SJCRH30 (cell line): ENCODE measurements around the gene PAK4. TPM values are rescaled to one million over a fixed set of nuclear protein-coding genes. Genes with fewer than 3 reads are reported as not detected.

Experiments
- DNase-seq, 2 experiments: peaks; one replicate each; pipeline ENCODE4 v3.0.0-alpha.2; 2015 to 2020
- H3K27ac ChIP-seq: fragments of 250-450 bp; sonication (Bioruptor Pico); 2 replicates; pipeline ENCODE4 v1.5.1; 2020; ENCODE audit warnings: mild to moderate bottlenecking, moderate library complexity
- H3K27me3 ChIP-seq: fragments of 250-450 bp; sonication (Bioruptor Pico); 2 replicates; pipeline ENCODE4 v1.5.1; 2020; ENCODE audit warnings: mild to moderate bottlenecking, moderate library complexity
- H3K36me3 ChIP-seq: fragments of 250-450 bp; sonication (Bioruptor Pico); 2 replicates; pipeline ENCODE4 v1.5.1; 2020; ENCODE audit warnings: mild to moderate bottlenecking, moderate library complexity
- H3K4me1 ChIP-seq: fragments of 250-450 bp; sonication (Bioruptor Pico); 2 replicates; pipeline ENCODE4 v1.5.1; 2020; ENCODE audit warnings: mild to moderate bottlenecking, moderate library complexity
- H3K4me3 ChIP-seq: fragments of 250-450 bp; sonication (Bioruptor Pico); 2 replicates; pipeline ENCODE4 v1.5.1; 2020; ENCODE audit warnings: mild to moderate bottlenecking, moderate library complexity
- H3K9me3 ChIP-seq: fragments of 250-450 bp; sonication (Bioruptor Pico); replicated peaks from 2 replicates; pipeline ENCODE4 v1.5.1; 2020; ENCODE audit warnings: mild to moderate bottlenecking, moderate library complexity
- total RNA-seq: library from RNA; depleted of rRNA; stranded (reverse); fragments of >200 nt; shearing (Covaris generic); gene quantifications from 2 replicates; pipeline ENCODE4 v1.2.3, GENCODE V29; 2014

The PAK4 gene
- total RNA-seq, 1 experiment from 2014 or later: 11.6 TPM

- DNase-seq: no peak
- Histone ChIP-seq H3K4me3 (no peak overlapping the region), H3K4me1 (peaks cover 19% of the 10 kb centered on the region), H3K27ac (peak overlapping the region; percentile 55), H3K9me3 (no peaks in the 10 kb centered on the region), H3K36me3 (no peaks in the 10 kb centered on the region), H3K27me3 (no peaks in the 10 kb centered on the region; the same call in 1 of the 2 replicates)
These were observed 70.2 kb downstream of the PAK4 start for GRCh38 chr19:39195755-39196154.

DNA sequence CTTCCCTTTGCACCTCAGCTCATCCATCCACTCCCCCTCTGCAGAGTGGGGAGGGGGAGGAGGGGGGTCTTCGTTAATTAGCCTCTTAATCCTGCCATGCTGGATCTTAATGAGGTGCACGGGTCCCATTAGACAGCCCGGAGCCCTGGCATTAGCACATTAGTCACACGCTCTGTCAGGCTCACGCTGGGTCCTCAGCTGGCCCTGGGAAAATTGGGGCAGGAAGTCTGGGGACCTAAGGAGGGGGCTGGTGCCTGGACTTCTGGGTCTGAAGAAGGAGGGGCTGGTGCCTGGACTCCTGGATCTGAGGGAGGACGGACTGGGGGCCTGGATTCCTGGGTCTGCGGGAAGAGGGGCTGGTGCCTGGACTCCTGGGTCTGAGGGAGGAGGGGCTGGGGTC lies 70.7 kb downstream of the PAK4 start:
- Histone ChIP-seq H3K36me3 (no peaks in the 10 kb centered on the region), H3K4me1 (peaks cover 19% of the 10 kb centered on the region), H3K27me3 (no peaks in the 10 kb centered on the region; the same call in 1 of the 2 replicates), H3K27ac (peak overlapping the region; percentile 55), H3K9me3 (no peaks in the 10 kb centered on the region), H3K4me3 (peak overlapping the region; percentile 52)
- DNase-seq: peak; percentile 73 to 75

DNA sequence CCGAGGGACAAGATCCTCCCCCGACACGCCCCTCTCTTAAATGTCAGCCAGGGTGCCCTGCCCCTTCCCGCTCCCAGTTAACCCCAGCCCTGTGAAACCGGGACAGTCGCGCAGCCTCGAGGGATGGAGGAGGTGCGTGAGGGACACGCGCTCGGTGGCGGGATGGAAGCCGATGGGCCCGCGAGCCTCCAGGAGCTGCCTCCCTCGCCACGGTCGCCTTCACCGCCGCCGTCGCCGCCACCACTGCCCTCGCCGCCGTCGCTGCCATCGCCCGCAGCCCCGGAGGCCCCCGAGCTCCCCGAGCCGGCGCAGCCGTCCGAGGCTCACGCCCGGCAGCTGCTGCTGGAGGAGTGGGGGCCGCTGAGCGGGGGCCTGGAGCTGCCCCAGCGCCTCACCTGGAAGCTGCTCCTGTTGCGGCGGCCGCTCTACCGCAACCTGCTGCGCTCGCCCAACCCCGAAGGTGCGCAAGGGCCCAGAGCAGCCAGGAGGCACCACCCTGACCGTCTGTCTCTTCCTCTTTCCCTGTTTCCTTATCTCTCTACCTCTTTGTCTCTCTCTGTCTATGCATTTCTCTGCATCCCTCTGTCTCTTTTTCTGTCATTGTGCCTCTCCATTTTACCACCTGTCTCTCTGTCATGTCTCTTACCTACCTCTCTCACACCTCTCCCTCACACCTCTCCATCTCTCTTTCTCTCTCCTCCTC lies 71.4 kb downstream of the PAK4 start, which contains the start of gene NCCRP1:
NCCRP1 (plus strand) TSS at position 105 of the 703 bp plus-strand sequence; CDS start at position 124, 19 bp downstream.
- H3K27me3 ChIP-seq: no peaks in the 10 kb centered on the region; the same call in 1 of the 2 replicates

DNA sequence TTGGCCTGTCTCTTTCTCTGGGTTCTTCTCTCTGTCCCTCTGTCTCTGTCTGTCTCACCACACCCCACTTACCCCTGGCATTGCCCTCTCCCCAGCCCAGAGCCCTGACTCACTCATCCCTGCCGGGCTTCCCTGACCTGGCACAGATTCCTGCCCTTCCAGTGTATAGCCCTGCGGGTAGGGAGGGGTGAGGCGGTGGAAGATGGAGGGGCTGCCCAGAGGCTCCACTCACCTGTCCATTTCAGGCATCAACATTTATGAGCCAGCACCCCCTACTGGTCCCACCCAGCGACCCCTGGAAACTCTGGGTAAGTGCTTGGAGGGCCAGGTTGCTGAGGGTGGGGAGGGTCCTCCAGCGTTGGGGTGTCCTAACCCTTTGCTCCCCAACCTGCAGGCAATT lies 72.2 kb downstream of the PAK4 start:
- Histone ChIP-seq H3K9me3 (no peaks in the 10 kb centered on the region), H3K36me3 (no peaks in the 10 kb centered on the region), H3K27ac (no peak overlapping the region), H3K4me3 (no peak overlapping the region), H3K27me3 (no peaks in the 10 kb centered on the region; the same call in 1 of the 2 replicates), H3K4me1 (peaks cover 19% of the 10 kb centered on the region)
- no peak for DNase-seq

More for the DNA sequence above, 71.4 kb downstream of the PAK4 start, which contains the start of gene NCCRP1:
- Histone ChIP-seq H3K9me3 (no peaks in the 10 kb centered on the region), H3K4me1 (peaks cover 19% of the 10 kb centered on the region), H3K27ac (peak within 1 kb of the TSS; percentile 55), H3K4me3 (peak within 1 kb of the TSS; percentile 52), H3K36me3 (no peaks in the 10 kb centered on the region)
- peak; percentile 71 for DNase-seq

- no peak for DNase-seq
- Histone ChIP-seq H3K27me3 (no peaks in the 10 kb centered on the region; the same call in 1 of the 2 replicates), H3K4me1 (peaks cover 11% of the 10 kb centered on the region), H3K36me3 (no peaks in the 10 kb centered on the region), H3K9me3 (no peaks in the 10 kb centered on the region), H3K4me3 (no peak overlapping the region), H3K27ac (no peak overlapping the region)
These were observed 73.4 kb downstream of the PAK4 start for GRCh38 chr19:39199025-39199424.

DNA sequence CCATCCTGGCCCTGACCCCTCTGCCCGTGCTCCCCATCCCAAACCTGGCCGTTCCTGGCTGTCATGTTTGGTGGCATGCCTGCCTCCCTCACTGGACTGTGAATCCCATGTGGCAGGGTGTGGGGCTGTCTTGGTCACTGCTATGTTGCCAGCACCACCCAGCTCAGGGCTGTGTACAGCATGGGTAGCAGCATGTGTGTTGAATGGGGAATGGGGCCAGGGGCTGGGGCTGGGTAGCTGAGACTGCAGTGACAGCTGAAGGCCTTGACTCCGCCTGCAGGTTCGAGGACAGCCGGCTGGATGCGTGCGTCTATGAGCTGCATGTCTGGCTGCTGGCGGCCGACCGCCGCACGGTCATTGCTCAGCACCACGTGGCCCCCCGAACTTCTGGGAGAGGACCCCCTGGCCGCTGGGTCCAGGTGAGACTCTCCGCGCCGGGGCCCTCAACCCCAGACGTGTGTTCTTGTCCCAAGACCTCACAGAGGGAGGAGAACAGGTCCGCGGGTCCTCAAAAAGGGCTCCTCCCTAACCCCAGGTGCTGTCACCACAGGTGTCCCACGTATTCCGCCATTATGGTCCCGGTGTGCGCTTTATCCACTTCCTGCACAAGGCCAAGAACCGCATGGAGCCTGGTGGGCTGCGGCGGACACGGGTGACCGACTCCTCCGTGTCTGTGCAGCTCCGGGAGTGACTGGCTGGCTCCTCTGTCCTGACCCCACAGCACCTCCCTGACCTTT lies 74.6 kb downstream of the PAK4 start:
- DNase-seq: no peak
- Histone ChIP-seq H3K27me3 (no peaks in the 10 kb centered on the region; the same call in 1 of the 2 replicates), H3K4me1 (peaks cover 11% of the 10 kb centered on the region), H3K36me3 (no peaks in the 10 kb centered on the region), H3K27ac (no peak overlapping the region), H3K9me3 (no peaks in the 10 kb centered on the region), H3K4me3 (no peak overlapping the region)

GRCh38 chr19:39200803-39201115 lies 75.2 kb downstream of the PAK4 start:
- DNase-seq: no peak
- Histone ChIP-seq H3K9me3 (no peaks in the 10 kb centered on the region), H3K4me1 (peaks cover 6% of the 10 kb centered on the region), H3K4me3 (no peak overlapping the region), H3K36me3 (no peaks in the 10 kb centered on the region), H3K27ac (no peak overlapping the region), H3K27me3 (no peaks in the 10 kb centered on the region; the same call in 1 of the 2 replicates)

GRCh38 chr19:39202998-39203355 lies 77.4 kb downstream of the PAK4 start:
- Histone ChIP-seq H3K36me3 (no peaks in the 10 kb centered on the region), H3K27ac (no peak overlapping the region), H3K27me3 (no peaks in the 10 kb centered on the region), H3K4me3 (no peak overlapping the region), H3K4me1 (no peaks in the 10 kb centered on the region), H3K9me3 (no peaks in the 10 kb centered on the region)
- no peak for DNase-seq

GRCh38 chr19:39203372-39204341 lies 78.1 kb downstream of the PAK4 start, which contains the start of gene SYCN:
TSS of gene SYCN (minus strand) at chr19:39204263. CDS start at chr19:39204254, 9 bp downstream.
- Histone ChIP-seq H3K9me3 (no peaks in the 10 kb centered on the region), H3K4me3 (no peak within 1 kb of the TSS), H3K36me3 (no peaks in the 10 kb centered on the region), H3K4me1 (no peaks in the 10 kb centered on the region), H3K27ac (no peak within 1 kb of the TSS), H3K27me3 (no peaks in the 10 kb centered on the region)
- DNase-seq: no peak

DNA sequence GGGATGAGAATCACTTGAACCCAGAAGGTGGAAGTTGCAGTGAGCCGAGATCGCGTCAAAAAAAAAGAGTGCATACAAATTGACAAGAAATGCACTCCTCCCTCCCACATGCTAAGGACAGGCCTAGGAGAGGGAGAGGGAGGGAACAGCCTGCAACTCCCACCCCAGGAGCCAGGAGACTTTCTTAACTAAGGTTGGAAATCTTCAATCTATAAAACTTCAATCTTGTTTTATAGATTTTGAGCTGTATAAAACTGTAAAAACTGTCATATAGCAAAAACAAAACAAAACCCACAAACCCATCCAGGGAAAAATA lies 79.8 kb downstream of the PAK4 start:
- H3K27ac ChIP-seq: no peak overlapping the region
- no peaks in the 10 kb centered on the region for H3K27me3 ChIP-seq
- H3K36me3 ChIP-seq: no peaks in the 10 kb centered on the region

DNA sequence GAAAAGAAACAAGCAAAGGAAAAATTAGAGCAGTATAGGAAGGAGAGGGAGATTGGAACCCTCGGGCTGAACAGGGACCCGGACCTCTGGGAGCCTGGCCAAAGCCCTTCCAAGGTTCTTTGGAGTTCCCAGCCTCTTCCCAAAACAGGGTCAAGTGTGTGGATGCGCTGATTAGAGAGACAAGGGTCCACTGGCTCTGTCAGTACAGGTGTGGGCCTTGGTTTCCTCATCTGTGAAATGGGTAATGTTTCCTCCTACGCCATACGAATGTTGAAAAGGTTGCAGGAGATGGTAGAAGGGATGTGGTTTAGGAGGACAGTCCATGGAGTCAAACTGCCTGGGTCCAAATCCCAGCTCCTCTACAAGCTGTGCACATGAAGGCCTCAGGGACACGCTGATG lies 80.5 kb downstream of the PAK4 start:
- Histone ChIP-seq H3K4me1 (no peaks in the 10 kb centered on the region), H3K27ac (no peak overlapping the region), H3K36me3 (no peaks in the 10 kb centered on the region), H3K27me3 (no peaks in the 10 kb centered on the region), H3K4me3 (no peak overlapping the region), H3K9me3 (no peaks in the 10 kb centered on the region)
- no peak for DNase-seq

More for the DNA sequence above, 79.8 kb downstream of the PAK4 start:
- Histone ChIP-seq H3K4me3 (no peak overlapping the region), H3K4me1 (no peaks in the 10 kb centered on the region), H3K9me3 (no peaks in the 10 kb centered on the region)
- DNase-seq: no peak

DNA sequence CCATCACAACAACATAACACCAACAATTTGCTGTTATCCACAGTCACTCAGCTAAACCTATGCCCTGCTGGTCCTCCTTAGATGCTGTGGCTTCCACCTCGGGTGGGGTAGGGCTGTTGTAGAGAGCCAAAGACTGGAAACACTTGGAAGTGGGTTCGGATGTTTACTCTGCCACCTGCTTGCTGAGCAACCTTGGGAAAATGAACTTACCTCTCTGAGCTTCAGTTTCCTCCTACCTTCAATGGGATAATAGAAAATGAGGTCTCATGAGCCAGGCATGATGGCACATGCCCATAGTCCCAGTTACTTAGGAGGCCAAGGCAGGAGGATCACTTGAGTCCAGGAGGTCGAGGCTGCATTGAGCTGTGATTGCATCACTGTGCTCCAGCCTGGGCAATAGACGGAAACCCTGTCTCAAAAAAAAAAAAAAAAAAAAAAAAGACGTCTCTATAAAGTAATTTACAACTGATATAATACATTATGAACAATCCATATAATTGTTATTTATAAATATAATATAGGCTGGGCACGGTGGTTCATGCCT lies 81.8 kb downstream of the PAK4 start:
- Histone ChIP-seq H3K27me3 (no peaks in the 10 kb centered on the region), H3K4me1 (no peaks in the 10 kb centered on the region), H3K36me3 (no peaks in the 10 kb centered on the region), H3K27ac (no peak overlapping the region), H3K4me3 (no peak overlapping the region), H3K9me3 (no peaks in the 10 kb centered on the region)
- DNase-seq: no peak

DNA sequence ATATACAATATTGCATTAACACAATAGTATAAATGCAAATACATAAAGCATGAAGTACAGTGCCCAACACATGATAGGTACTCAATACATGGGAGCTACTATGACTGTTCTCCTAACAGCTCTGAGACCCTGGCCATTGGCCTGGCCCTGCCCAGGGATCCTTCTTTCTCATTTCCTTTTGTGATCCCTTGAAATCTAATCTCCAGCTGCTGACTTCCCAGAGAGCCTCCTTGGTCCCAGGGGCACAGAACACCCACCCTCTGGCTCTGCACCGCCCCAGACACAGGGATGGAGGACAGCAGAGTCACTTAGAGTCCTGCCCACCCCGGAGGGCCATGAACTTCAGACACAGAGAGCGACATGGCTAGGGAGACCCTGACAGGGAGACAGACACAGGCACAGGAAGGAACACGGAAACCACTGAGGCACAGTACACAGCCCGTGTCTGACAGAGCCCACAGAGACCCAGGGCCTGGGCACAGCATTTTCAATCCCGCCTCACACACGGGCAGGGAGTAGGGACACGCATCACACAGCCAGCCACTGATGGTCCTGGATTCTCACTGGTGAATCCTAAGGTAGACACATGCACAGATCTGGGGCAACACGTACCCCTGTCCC lies 82.7 kb downstream of the PAK4 start:
- no peak overlapping the region for H3K27ac ChIP-seq
- no peaks in the 10 kb centered on the region for H3K27me3 ChIP-seq
- no peak overlapping the region for H3K4me3 ChIP-seq
- H3K9me3 ChIP-seq: no peaks in the 10 kb centered on the region
- no peaks in the 10 kb centered on the region for H3K4me1 ChIP-seq
- no peaks in the 10 kb centered on the region for H3K36me3 ChIP-seq
- DNase-seq: peak in 1 of 2 experiments; percentile 29

DNA sequence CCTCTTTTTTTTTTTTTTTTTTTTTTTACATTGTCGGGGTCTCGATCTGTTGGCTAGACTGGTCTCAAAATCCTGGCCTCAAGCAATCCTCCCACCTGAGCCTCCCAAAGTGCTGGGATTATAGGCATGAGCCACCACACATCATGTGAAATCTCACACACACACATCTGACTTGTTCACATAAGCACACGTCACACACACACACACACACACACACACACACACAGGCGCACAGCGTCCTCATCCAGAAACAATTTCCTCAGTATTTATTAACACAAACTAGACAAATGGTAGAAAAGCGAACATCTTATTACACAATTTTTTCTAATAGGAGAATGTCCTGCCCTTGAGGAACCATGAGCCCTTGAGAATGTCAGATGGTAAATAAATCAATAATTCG lies 83.6 kb downstream of the PAK4 start:
- no peak overlapping the region for H3K4me3 ChIP-seq
- H3K36me3 ChIP-seq: no peaks in the 10 kb centered on the region
- no peak overlapping the region for H3K27ac ChIP-seq
- no peaks in the 10 kb centered on the region for H3K27me3 ChIP-seq
- H3K4me1 ChIP-seq: no peaks in the 10 kb centered on the region
- H3K9me3 ChIP-seq: no peaks in the 10 kb centered on the region
- no peak for DNase-seq
